ENCODE measurements around the gene LKAAEAR1. TPM values are rescaled to one million over a fixed set of nuclear protein-coding genes. Genes with fewer than 3 reads are reported as not detected.

LKAAEAR1 gene
- total and polyA plus RNA-seq, 2 experiments from 2014 or later, result 1.8 TPM; not detected in 1

GRCh38 chr20:64086801-64087200 is 2.6 kb upstream of the LKAAEAR1 start:
- Histone ChIP-seq H4K20me1 (replicated peaks; ENCODE audit: insufficient read depth) (no peaks in the 10 kb centered on the region), H3K27ac (ENCODE audit: low read depth) (no peak overlapping the region), H3K79me2 (replicated peaks; ENCODE audit: insufficient read depth) (no peaks in the 10 kb centered on the region), H3F3A (replicated peaks; ENCODE audit: low read depth) (0 out of 2 replicates have a peak, but pooled peaks cover 2% of the 10 kb centered on the region), H3K27me3 (ENCODE audit: insufficient read depth) (peaks cover 37% of the 10 kb centered on the region), H2AFZ (no peak overlapping the region), H3K4me2 (no peak overlapping the region), H3K4me3 (no peak overlapping the region), H3K36me3 (ENCODE audit: insufficient read depth) (no peaks in the 10 kb centered on the region), H3K9me2 (ENCODE audit: insufficient read depth) (no peaks in the 10 kb centered on the region), H3K4me1 (ENCODE audit: insufficient read depth) (peaks cover 16% of the 10 kb centered on the region; the same call in 1 of the 2 replicates)
- peaks cover 3% of the 10 kb centered on the region; the same call in 1 of the 3 replicates for H3K9me3 Mint-ChIP-seq
- no peaks in the 10 kb centered on the region; the same call in 2 of the 3 replicates for H3K36me3 Mint-ChIP-seq (ENCODE audit: low read depth)
- no peak for ATAC-seq
- DNase-seq (ENCODE audit: low spot score), result no peak
- H3K4me3 Mint-ChIP-seq, result no peak overlapping the region
- peaks cover 41% of the 10 kb centered on the region for H3K27me3 Mint-ChIP-seq (ENCODE audit: insufficient read depth, low read depth, poor library complexity)
- H3K27ac Mint-ChIP-seq, result no peak overlapping the region
- peaks cover 16% of the 10 kb centered on the region for H3K4me1 Mint-ChIP-seq
- TF ChIP-seq EZH2 (IDR thresholded peaks at IDR 0.05; ENCODE audit: low read depth, unreplicated experiment), result no peak
- TF ChIP-seq, protein P1, sequence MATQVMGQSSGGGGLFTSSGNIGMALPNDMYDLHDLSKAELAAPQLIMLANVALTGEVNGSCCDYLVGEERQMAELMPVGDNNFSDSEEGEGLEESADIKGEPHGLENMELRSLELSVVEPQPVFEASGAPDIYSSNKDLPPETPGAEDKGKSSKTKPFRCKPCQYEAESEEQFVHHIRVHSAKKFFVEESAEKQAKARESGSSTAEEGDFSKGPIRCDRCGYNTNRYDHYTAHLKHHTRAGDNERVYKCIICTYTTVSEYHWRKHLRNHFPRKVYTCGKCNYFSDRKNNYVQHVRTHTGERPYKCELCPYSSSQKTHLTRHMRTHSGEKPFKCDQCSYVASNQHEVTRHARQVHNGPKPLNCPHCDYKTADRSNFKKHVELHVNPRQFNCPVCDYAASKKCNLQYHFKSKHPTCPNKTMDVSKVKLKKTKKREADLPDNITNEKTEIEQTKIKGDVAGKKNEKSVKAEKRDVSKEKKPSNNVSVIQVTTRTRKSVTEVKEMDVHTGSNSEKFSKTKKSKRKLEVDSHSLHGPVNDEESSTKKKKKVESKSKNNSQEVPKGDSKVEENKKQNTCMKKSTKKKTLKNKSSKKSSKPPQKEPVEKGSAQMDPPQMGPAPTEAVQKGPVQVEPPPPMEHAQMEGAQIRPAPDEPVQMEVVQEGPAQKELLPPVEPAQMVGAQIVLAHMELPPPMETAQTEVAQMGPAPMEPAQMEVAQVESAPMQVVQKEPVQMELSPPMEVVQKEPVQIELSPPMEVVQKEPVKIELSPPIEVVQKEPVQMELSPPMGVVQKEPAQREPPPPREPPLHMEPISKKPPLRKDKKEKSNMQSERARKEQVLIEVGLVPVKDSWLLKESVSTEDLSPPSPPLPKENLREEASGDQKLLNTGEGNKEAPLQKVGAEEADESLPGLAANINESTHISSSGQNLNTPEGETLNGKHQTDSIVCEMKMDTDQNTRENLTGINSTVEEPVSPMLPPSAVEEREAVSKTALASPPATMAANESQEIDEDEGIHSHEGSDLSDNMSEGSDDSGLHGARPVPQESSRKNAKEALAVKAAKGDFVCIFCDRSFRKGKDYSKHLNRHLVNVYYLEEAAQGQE (IDR thresholded peaks at IDR 0.05; ENCODE audit: unreplicated experiment), result no peak
- no peak for TF ChIP-seq NANOG (IDR thresholded peaks at IDR 0.05; ENCODE audit: borderline replicate concordance)
- TF ChIP-seq EZH2phosphoT487 (IDR thresholded peaks at IDR 0.05; ENCODE audit: unreplicated experiment), result no peak
- no peak for TF ChIP-seq POLR2AphosphoS5 (IDR thresholded peaks at IDR 0.05; ENCODE audit: low read depth)
- TF ChIP-seq JUNB (IDR thresholded peaks at IDR 0.05; ENCODE audit: unreplicated experiment), result no peak
- TF ChIP-seq, protein P2, sequence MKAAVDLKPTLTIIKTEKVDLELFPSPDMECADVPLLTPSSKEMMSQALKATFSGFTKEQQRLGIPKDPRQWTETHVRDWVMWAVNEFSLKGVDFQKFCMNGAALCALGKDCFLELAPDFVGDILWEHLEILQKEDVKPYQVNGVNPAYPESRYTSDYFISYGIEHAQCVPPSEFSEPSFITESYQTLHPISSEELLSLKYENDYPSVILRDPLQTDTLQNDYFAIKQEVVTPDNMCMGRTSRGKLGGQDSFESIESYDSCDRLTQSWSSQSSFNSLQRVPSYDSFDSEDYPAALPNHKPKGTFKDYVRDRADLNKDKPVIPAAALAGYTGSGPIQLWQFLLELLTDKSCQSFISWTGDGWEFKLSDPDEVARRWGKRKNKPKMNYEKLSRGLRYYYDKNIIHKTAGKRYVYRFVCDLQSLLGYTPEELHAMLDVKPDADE (IDR thresholded peaks at IDR 0.05), result no peak
- no peak for TF ChIP-seq CREB1 (CRISPR knock-in tag; IDR thresholded peaks at IDR 0.05; ENCODE audit: low read depth)
- TF ChIP-seq, protein P3, sequence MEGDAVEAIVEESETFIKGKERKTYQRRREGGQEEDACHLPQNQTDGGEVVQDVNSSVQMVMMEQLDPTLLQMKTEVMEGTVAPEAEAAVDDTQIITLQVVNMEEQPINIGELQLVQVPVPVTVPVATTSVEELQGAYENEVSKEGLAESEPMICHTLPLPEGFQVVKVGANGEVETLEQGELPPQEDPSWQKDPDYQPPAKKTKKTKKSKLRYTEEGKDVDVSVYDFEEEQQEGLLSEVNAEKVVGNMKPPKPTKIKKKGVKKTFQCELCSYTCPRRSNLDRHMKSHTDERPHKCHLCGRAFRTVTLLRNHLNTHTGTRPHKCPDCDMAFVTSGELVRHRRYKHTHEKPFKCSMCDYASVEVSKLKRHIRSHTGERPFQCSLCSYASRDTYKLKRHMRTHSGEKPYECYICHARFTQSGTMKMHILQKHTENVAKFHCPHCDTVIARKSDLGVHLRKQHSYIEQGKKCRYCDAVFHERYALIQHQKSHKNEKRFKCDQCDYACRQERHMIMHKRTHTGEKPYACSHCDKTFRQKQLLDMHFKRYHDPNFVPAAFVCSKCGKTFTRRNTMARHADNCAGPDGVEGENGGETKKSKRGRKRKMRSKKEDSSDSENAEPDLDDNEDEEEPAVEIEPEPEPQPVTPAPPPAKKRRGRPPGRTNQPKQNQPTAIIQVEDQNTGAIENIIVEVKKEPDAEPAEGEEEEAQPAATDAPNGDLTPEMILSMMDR (conservative IDR thresholded peaks at IDR 0.05; ENCODE audit: low read depth in 2 of 2), result no peak
- no peak for TF ChIP-seq ZNF462 (CRISPR knock-in tag; IDR thresholded peaks at IDR 0.05)
- TF ChIP-seq STAT1 (IDR thresholded peaks at IDR 0.05; ENCODE audit: unreplicated experiment), result no peak
- TF ChIP-seq ZNF114 (CRISPR knock-in tag; IDR thresholded peaks at IDR 0.05), result no peak
- no peak for TF ChIP-seq ZNF331 (CRISPR knock-in tag; IDR thresholded peaks at IDR 0.05; ENCODE audit: low read depth)
